GM10266 (cell line): ENCODE results near the gene C3orf80.

Experiments
- DNase-seq: peaks from one replicate; pipeline ENCODE4 v3.0.0; 2012; ENCODE audit errors: extremely low spot score
- TF ChIP-seq, protein P1 (sequence below): IDR thresholded peaks from 2 replicates; pipeline ENCODE4 v1.5.1; 2012; ENCODE audit warnings: mild to moderate bottlenecking, low read depth; ENCODE audit not compliant: control insufficient read depth, insufficient read depth; ENCODE audit errors: missing control alignments

The C3orf80 gene

DNA sequence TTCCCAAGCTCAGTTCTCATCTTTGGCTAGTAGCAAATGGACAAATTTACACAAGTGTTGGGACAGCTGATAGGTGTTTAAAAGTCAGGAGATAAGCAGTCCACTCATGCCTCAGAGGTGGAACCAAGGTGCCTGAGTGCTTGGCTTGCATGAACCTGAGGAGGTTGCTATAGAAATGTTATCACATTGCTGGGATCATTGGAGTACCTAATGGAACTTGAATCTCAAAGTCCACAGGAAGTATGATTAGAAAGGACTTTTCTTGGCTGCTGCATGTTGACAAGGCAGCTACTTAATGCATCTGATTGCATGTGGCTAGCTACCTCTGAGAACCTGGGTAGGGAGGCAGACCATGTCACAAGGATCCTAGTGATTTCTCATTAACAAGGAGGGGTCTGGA is 39.5 kb upstream of the C3orf80 start:
- TF ChIP-seq, protein P1, sequence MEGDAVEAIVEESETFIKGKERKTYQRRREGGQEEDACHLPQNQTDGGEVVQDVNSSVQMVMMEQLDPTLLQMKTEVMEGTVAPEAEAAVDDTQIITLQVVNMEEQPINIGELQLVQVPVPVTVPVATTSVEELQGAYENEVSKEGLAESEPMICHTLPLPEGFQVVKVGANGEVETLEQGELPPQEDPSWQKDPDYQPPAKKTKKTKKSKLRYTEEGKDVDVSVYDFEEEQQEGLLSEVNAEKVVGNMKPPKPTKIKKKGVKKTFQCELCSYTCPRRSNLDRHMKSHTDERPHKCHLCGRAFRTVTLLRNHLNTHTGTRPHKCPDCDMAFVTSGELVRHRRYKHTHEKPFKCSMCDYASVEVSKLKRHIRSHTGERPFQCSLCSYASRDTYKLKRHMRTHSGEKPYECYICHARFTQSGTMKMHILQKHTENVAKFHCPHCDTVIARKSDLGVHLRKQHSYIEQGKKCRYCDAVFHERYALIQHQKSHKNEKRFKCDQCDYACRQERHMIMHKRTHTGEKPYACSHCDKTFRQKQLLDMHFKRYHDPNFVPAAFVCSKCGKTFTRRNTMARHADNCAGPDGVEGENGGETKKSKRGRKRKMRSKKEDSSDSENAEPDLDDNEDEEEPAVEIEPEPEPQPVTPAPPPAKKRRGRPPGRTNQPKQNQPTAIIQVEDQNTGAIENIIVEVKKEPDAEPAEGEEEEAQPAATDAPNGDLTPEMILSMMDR, result no peak

DNA sequence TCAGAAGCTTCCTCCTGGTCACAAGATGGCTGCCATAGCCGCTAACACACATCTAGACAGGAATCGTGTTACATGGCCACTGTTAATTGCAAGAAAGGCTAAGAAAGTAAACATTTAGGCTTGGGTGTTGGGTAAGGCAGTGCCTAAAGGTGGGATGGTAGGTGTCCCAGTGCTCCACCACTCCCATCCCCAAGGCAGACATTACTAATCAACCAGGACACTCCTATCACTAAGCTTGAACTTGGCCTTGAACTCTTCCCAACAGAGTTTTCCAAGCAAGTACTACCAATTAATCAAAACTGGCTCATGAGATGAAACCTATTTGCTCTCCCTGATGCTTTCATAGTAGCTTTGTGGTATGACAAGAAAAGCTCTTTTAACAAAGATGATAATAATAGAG is 37.9 kb upstream of the C3orf80 start:
- DNase-seq, result no peak
- TF ChIP-seq, protein P1, result no peak

More for the DNA sequence above, 39.5 kb upstream of the C3orf80 start:
- DNase-seq, result no peak

DNA sequence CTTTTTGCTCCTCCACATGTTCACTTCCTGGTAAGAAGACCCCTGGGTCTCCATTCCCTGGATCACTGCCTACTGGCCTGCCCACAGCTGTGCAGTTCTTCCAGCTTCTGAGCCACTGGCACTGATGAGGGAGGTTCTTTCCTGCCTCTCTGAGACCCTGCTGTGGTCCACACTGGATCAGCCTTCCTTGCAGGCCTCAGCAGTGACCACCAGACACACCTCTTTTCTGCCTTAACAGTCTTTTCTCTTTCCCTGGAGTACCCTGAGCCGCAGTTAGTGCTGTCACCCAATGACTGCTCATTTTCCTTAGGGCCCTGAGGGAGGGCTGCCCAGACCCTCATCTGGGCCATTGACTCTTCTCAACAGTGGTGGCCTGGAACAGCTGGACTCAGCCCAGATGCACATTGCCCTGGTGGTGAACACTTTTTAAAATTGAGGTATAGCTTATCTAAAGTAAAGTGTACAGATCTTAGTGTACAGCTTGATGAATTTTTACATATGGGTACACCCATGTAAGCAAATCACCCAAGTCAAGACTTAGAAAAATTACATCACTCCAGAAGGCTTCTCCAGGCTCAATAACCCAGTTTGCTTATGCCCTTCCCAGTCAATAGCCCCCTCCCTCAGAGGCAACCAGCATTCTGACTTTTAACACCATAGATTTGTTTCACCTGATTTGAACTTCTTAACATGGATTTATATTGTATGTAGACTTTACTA is 32.8 kb upstream of the C3orf80 start:
- TF ChIP-seq, protein P1, result no peak
- no peak for DNase-seq

DNA sequence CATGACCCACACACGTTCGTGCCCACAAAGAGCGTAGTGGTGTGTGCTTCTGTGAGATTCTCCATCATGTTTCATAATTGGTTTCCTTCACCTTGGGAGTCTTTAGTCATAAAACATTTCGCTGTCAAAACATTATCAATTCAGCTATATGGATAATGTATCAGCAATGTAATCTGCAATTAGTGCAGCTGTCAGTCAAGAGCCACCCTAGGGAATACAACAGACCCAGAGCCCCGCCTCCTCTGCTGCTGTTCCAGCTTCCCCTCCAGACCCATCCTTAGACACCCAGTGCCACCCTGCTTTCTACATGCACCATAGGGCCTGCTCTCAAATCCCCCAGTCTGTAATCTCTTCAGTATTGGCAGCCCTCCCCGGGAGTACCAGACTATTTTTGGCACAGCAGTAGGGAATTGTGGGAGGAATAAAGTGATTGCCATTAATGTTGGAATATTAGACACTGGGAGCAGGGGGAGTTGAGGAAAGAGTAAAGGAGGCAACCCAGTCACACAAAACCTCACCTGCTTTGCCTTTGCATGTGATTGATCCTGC is 31.5 kb upstream of the C3orf80 start:
- TF ChIP-seq, protein P1, result no peak
- DNase-seq, result no peak

DNA sequence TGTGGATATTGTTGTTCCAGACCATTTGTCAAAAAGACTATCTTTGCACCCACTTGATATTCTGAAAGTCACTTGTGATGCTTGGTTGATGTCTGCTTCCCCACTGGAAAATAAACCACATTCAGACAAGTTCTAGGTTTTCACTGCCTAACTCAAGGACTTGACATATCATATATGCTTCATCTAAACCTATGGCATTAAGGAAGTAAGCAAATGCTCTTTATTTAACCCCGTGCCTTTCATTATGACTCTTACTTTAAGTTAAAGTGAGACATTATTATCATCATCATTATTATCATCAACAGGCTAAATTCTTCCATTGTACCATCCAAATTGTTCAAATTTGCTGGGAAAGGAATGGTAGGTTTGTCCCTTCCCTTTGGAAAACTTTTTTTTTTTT is 30.8 kb upstream of the C3orf80 start:
- TF ChIP-seq, protein P1, result no peak
- DNase-seq, result no peak

DNA sequence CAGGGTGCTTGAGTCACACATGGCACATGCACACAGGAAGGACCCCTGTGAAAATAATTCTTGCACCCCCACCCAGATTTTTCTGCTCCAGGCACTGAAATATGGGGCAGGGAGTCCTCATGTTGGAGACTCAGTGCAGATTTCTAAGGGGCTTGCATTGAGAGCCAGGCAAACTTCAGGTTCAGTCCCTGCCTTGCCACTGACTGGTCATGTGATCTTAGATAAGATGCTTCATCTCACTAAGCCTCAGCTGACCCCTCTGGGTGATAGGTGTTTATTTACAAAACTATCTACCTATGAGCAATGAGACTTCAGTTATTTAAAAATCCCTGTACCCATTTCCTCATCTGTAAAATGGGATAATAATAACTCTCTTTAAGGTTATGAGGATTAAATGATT is 30.1 kb upstream of the C3orf80 start:
- TF ChIP-seq, protein P1, result no peak
- DNase-seq, result no peak

DNA sequence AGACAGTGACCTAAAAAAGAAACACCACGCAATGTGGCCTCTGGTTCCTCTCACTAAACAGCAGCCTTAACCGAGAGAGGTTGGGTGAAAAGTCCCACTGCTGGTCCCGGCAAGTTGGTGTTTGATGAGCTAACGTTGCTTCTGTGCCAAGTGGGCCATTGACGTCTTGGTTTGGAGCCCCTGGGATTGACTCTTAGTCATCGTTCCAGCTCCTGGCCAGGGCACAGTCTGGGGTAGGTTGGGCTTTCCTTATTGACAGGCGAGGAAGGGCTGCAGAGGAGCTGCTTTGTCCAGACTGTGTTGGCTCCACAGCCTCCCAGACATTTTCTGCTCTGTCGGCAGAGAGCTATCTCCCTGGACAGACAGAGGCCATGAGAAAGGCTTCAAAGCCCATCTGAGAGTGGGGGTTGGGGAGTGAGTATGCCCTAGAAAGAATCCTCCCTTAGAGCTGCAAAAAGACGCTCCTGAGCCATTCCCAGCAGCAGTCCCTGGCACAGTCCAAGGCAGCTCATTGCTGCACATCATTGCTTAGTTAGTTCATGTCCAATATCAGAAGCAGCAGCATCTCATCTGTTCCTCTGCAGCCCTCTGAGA is 28.6 kb upstream of the C3orf80 start:
- DNase-seq, result no peak
- TF ChIP-seq, protein P1, result no peak
